Measurements from ENCODE around the gene SLC6A17.

Gene SLC6A17

GRCh38 chr1:110205591-110206155 lies 55.4 kb downstream of the SLC6A17 start:
- no peak for DNase-seq

- no peak for DNase-seq
Measured at GRCh38 chr1:110206261-110206920, 56.1 kb downstream of the SLC6A17 start.

GRCh38 chr1:110207831-110208230 lies 57.5 kb downstream of the SLC6A17 start:
- peak; percentile 72 for DNase-seq

- no peak for DNase-seq
Measured at GRCh38 chr1:110208916-110209645, 58.8 kb downstream of the SLC6A17 start.

- DNase-seq: peak; percentile 78
Measured at GRCh38 chr1:110209715-110210603, 59.7 kb downstream of the SLC6A17 start, which contains the start of gene KCNC4. Gene KCNC4, plus strand, starts transcription at chr1:110210314. Its CDS starts 1,186 bp downstream, at chr1:110211500.

- DNase-seq: peak; percentile 41
Measured at GRCh38 chr1:110210604-110211495, 60.6 kb downstream of the SLC6A17 start.

GRCh38 chr1:110211496-110212168 lies 61.3 kb downstream of the SLC6A17 start:
- no peak for DNase-seq

GRCh38 chr1:110212169-110213142 lies 62.2 kb downstream of the SLC6A17 start:
- no peak for DNase-seq

GRCh38 chr1:110213143-110213540 lies 62.8 kb downstream of the SLC6A17 start:
- DNase-seq: no peak

GRCh38 chr1:110214454-110215404 lies 64.4 kb downstream of the SLC6A17 start:
- no peak for DNase-seq

- no peak for DNase-seq
Measured at GRCh38 chr1:110215621-110216515, 65.6 kb downstream of the SLC6A17 start.

- DNase-seq: no peak
Measured at GRCh38 chr1:110216844-110217444, 66.7 kb downstream of the SLC6A17 start.

- DNase-seq: no peak
Measured at GRCh38 chr1:110218137-110218536, 67.8 kb downstream of the SLC6A17 start.

GRCh38 chr1:110218739-110219138 lies 68.4 kb downstream of the SLC6A17 start:
- no peak for DNase-seq

GRCh38 chr1:110220324-110220723 lies 70.0 kb downstream of the SLC6A17 start:
- DNase-seq: no peak

- no peak for DNase-seq
Measured at GRCh38 chr1:110221119-110221518, 70.8 kb downstream of the SLC6A17 start.

GRCh38 chr1:110223127-110223526 lies 72.8 kb downstream of the SLC6A17 start:
- no peak for DNase-seq

Data from suppressor macrophage treated with lipopolysaccharide for 4 hours (primary cell).